Cardiac septum (tissue), 1 donor: ENCODE measurements around the gene RBM23. TPM values are rescaled to one million over a fixed set of nuclear protein-coding genes. Genes with fewer than 3 reads are reported as not detected.
A peak's percentile ranks its signal among the peaks of the same experiment; 100 is the strongest.

Experiments used
- DNase-seq: peaks from one replicate; pipeline ENCODE4 v3.0.0-alpha.2; 2020; ENCODE audit warnings: low spot score
- intact Hi-C: fragments of 100-400 bp; cut with DNase I; formaldehyde crosslinking; loops from one replicate; pipeline ENCODE4 v1.14.0; 2022
- total RNA-seq: library from RNA; stranded (reverse); fragmentation: NEBNext Ultra II Directional; extraction: Animal tissue kit (Norgen Biotek cat#: 25700); gene quantifications from one replicate; pipeline ENCODE4 v1.2.1, GENCODE V29; 2021
- donor health status: DM: no; HTN: no; CAD: no.

The RBM23 gene
- total RNA-seq, 1 donor from 2014 or later: 48.1 TPM

GRCh38 chr14:22849212-22849819 lies 69.6 kb downstream of the RBM23 start:
- DNase-seq: peak; percentile 80
- intact Hi-C loops: loop anchor here (2.0 to 10.0 kb wide), 2 partner anchors 465 to 511 kb away; no protein-coding TSS in a partner anchor

GRCh38 chr14:22848351-22849164 lies 70.4 kb downstream of the RBM23 start:
- intact Hi-C loops: loop anchor here (2.0 to 10.0 kb wide), 2 partner anchors 464 to 510 kb away; no protein-coding TSS in a partner anchor
- DNase-seq: peak; percentile 82

GRCh38 chr14:22847661-22848341 lies 71.1 kb downstream of the RBM23 start:
- no peak for DNase-seq
- intact Hi-C loops: loop anchor here (2.0 to 10.0 kb wide), 2 partner anchors 463 to 509 kb away; no protein-coding TSS in a partner anchor

- DNase-seq: no peak
- intact Hi-C loops: loop anchor here (10.0 kb wide), 1 partner anchor 462 kb away; no protein-coding TSS in a partner anchor
Measured at GRCh38 chr14:22846811-22847307, 72.1 kb downstream of the RBM23 start.

GRCh38 chr14:22845821-22846625 lies 72.9 kb downstream of the RBM23 start:
- intact Hi-C loops: loop anchor here (10.0 kb wide), 1 partner anchor 461 kb away; no protein-coding TSS in a partner anchor
- DNase-seq: no peak

GRCh38 chr14:22845103-22845394 lies 73.9 kb downstream of the RBM23 start:
- intact Hi-C loops: loop anchor here (10.0 kb wide), 1 partner anchor 460 kb away; no protein-coding TSS in a partner anchor
- DNase-seq: no peak

GRCh38 chr14:22844221-22845102 lies 74.5 kb downstream of the RBM23 start:
- intact Hi-C loops: loop anchor here (10.0 kb wide), 1 partner anchor 460 kb away; no protein-coding TSS in a partner anchor
- DNase-seq: no peak

Other genes starting within 250 kb of the RBM23 start
- gene OXA1L, start 152.5 kb downstream of the RBM23 start, total RNA-seq: 111 TPM
- 2.3 TPM for gene SLC7A7, start 103.7 kb downstream of the RBM23 start, total RNA-seq
- 96.7 TPM for gene MRPL52, start 89.3 kb downstream of the RBM23 start, total RNA-seq
- 26.1 TPM for gene MMP14, start 82.6 kb downstream of the RBM23 start, total RNA-seq
- 71.0 TPM for gene LRP10, start 47.4 kb downstream of the RBM23 start, total RNA-seq
- gene REM2, start 35.9 kb downstream of the RBM23 start, total RNA-seq: 0.19 TPM
- 40.2 TPM for gene PRMT5, start 10.2 kb upstream of the RBM23 start, total RNA-seq
- gene HAUS4, start 37.9 kb upstream of the RBM23 start, total RNA-seq: 16.5 TPM
- 14.0 TPM for gene AJUBA, start 63.4 kb upstream of the RBM23 start, total RNA-seq
- gene C14orf93, start 91.0 kb upstream of the RBM23 start, total RNA-seq: 3.7 TPM
- 120 TPM for gene PSMB5, start 115.8 kb upstream of the RBM23 start, total RNA-seq
- not detected for gene PSMB11, start 123.1 kb upstream of the RBM23 start, total RNA-seq
- gene CDH24, start 138.4 kb upstream of the RBM23 start, total RNA-seq: 2.6 TPM
- gene ACIN1, start 176.0 kb upstream of the RBM23 start, total RNA-seq: 72.4 TPM
- gene C14orf119, start 176.4 kb upstream of the RBM23 start, total RNA-seq: 28.9 TPM
- gene CIROP, start 185.8 kb upstream of the RBM23 start, total RNA-seq: not detected
- gene CEBPE, start 200.1 kb upstream of the RBM23 start, total RNA-seq: not detected